ENCODE results near the gene THYN1.

Gene THYN1

DNA sequence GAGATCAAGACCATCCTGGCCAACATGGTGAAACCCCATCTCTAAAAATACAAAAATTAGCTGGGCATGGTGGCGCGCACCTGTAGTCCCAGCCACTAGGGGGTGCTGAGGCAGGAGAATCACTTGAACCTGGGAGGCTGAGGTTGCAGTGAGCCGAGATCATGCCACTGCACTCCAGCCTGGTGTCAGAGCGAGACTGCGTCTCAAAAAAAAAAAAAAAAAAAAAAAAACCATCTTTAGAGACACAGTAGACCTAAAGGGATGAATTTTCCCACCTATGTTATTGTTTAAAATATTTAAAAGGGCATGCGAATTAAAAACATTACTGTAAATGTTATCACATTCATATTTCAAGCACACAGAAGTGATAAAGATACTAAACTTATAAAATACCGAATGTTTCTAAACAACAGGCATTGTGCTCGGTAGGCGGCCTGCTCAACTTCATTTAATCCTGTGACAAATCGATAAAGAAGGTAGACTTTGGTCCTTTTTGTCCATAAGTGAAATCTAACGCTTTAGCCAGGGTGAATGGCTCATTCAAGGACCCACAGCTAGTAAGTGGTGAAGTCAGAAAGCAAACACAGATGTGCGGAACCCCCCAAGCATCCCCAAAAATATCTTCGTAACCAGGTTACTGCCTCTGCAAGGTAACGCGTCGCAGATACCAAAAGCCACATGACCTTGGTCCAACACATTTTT, 45.5 kb downstream of the THYN1 start:
- Histone ChIP-seq H3K9me2 (replicated peaks; ENCODE audit: insufficient read depth, low read length) (no peaks in the 10 kb centered on the region), H3F3A (ENCODE audit: insufficient read depth, low read length) (no peaks in the 10 kb centered on the region; the same call in 1 of the 2 replicates), H3K27ac (ENCODE audit: low read length) (no peak overlapping the region), H4K20me1 (ENCODE audit: insufficient read depth, low read length) (peaks cover 9% of the 10 kb centered on the region; the same call in 1 of the 2 replicates), H3K4me3 (ENCODE audit: low read length) (no peak overlapping the region), H3K27me3 (replicated peaks; ENCODE audit: insufficient read depth, low read length) (no peaks in the 10 kb centered on the region), H3K36me3 (replicated peaks; ENCODE audit: insufficient read depth, low read length) (peaks cover 43% of the 10 kb centered on the region), H3K4me2 (ENCODE audit: low read depth, low read length) (no peak overlapping the region), H3K9me3 (replicated peaks; ENCODE audit: insufficient read depth, low read length) (no peaks in the 10 kb centered on the region), H3K79me2 (ENCODE audit: low read length) (peaks cover 62% of the 10 kb centered on the region), H3K4me1 (ENCODE audit: low read length) (no peaks in the 10 kb centered on the region), H2AFZ (ENCODE audit: low read length) (no peak overlapping the region), H3K9ac (ENCODE audit: low read length) (no peak overlapping the region)
- no peak for DNase-seq
- TF ChIP-seq EZH2 (optimal IDR thresholded peaks at IDR 0.05; ENCODE audit: low read depth, low read length) (no peak), EZH2phosphoT487 (IDR thresholded peaks at IDR 0.05; ENCODE audit: low read length) (no peak)
- TF ChIP-seq, protein P1, sequence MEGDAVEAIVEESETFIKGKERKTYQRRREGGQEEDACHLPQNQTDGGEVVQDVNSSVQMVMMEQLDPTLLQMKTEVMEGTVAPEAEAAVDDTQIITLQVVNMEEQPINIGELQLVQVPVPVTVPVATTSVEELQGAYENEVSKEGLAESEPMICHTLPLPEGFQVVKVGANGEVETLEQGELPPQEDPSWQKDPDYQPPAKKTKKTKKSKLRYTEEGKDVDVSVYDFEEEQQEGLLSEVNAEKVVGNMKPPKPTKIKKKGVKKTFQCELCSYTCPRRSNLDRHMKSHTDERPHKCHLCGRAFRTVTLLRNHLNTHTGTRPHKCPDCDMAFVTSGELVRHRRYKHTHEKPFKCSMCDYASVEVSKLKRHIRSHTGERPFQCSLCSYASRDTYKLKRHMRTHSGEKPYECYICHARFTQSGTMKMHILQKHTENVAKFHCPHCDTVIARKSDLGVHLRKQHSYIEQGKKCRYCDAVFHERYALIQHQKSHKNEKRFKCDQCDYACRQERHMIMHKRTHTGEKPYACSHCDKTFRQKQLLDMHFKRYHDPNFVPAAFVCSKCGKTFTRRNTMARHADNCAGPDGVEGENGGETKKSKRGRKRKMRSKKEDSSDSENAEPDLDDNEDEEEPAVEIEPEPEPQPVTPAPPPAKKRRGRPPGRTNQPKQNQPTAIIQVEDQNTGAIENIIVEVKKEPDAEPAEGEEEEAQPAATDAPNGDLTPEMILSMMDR (IDR thresholded peaks at IDR 0.05; ENCODE audit: low read length), result peak; percentile 55

DNA sequence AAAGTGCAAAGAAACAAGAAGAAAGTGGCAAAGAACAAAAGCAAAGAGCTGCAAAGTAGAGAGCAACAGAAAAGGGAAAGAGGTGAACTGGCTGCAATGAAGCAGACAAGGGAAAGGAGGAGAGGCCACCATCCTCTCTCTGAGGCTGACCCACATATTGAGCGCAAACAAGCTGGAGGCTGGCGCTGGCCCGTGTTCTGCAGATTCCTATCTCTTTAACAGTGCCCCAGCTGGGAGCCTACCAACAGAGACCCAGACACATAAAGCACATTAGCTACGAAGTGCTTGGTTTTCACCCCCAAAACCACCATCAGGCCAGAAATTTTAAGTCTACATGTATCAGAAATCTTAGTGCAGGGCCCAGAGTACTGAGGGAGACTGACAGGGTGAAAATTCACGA, 47.0 kb downstream of the THYN1 start:
- Histone ChIP-seq H3K79me2 (ENCODE audit: low read length) (peaks cover 46% of the 10 kb centered on the region), H3K27ac (ENCODE audit: low read length) (no peak overlapping the region), H3K27me3 (replicated peaks; ENCODE audit: insufficient read depth, low read length) (no peaks in the 10 kb centered on the region), H3K4me2 (ENCODE audit: low read depth, low read length) (no peak overlapping the region), H3K4me3 (ENCODE audit: low read length) (no peak overlapping the region), H3K9me2 (replicated peaks; ENCODE audit: insufficient read depth, low read length) (no peaks in the 10 kb centered on the region), H3F3A (ENCODE audit: insufficient read depth, low read length) (no peaks in the 10 kb centered on the region; the same call in 1 of the 2 replicates), H2AFZ (ENCODE audit: low read length) (no peak overlapping the region), H4K20me1 (ENCODE audit: insufficient read depth, low read length) (peaks cover 9% of the 10 kb centered on the region; the same call in 1 of the 2 replicates), H3K9ac (ENCODE audit: low read length) (no peak overlapping the region), H3K4me1 (ENCODE audit: low read length) (no peaks in the 10 kb centered on the region), H3K9me3 (replicated peaks; ENCODE audit: insufficient read depth, low read length) (no peaks in the 10 kb centered on the region), H3K36me3 (replicated peaks; ENCODE audit: insufficient read depth, low read length) (peaks cover 44% of the 10 kb centered on the region)
- no peak for TF ChIP-seq EZH2phosphoT487 (IDR thresholded peaks at IDR 0.05; ENCODE audit: low read length)
- TF ChIP-seq, protein P1 (IDR thresholded peaks at IDR 0.05; ENCODE audit: low read length), result no peak
- TF ChIP-seq EZH2 (optimal IDR thresholded peaks at IDR 0.05; ENCODE audit: low read depth, low read length), result no peak
- DNase-seq, result no peak

DNA sequence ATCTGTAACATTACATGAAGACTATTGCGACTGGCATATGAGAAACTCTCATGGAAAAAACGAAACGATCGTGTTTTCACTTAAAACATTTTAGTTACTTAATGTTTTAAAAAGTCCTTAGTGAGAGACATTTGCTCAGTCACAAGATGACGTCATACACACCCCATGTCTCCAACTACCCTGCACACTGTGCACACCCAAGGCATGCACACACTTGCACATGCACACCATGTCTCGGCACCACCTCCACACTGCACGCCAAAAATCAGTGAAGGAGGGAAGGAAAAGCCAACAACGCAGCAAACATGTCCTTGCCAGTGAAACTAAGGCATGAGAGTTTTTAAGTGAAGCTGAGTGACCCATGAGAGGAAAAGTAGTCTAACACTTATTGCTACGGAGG, 47.4 kb downstream of the THYN1 start:
- Histone ChIP-seq H3F3A (ENCODE audit: insufficient read depth, low read length) (no peaks in the 10 kb centered on the region; the same call in 1 of the 2 replicates), H3K79me2 (ENCODE audit: low read length) (peaks cover 42% of the 10 kb centered on the region), H3K4me1 (ENCODE audit: low read length) (no peaks in the 10 kb centered on the region), H3K4me2 (ENCODE audit: low read depth, low read length) (no peak overlapping the region), H3K9me3 (replicated peaks; ENCODE audit: insufficient read depth, low read length) (no peaks in the 10 kb centered on the region), H3K4me3 (ENCODE audit: low read length) (no peak overlapping the region), H3K9ac (ENCODE audit: low read length) (no peak overlapping the region), H2AFZ (ENCODE audit: low read length) (no peak overlapping the region), H3K9me2 (replicated peaks; ENCODE audit: insufficient read depth, low read length) (no peaks in the 10 kb centered on the region), H3K27me3 (replicated peaks; ENCODE audit: insufficient read depth, low read length) (no peaks in the 10 kb centered on the region), H3K27ac (ENCODE audit: low read length) (no peak overlapping the region), H3K36me3 (replicated peaks; ENCODE audit: insufficient read depth, low read length) (peaks cover 44% of the 10 kb centered on the region), H4K20me1 (ENCODE audit: insufficient read depth, low read length) (peaks cover 6% of the 10 kb centered on the region; the same call in 1 of the 2 replicates)
- no peak for DNase-seq
- TF ChIP-seq EZH2 (optimal IDR thresholded peaks at IDR 0.05; ENCODE audit: low read depth, low read length) (no peak), EZH2phosphoT487 (IDR thresholded peaks at IDR 0.05; ENCODE audit: low read length) (no peak)
- TF ChIP-seq, protein P1 (IDR thresholded peaks at IDR 0.05; ENCODE audit: low read length), result no peak

Data from MM.1S (cell line).